KMS-11 (cell line): Measurements from ENCODE around the gene MAGI2.

Experiments used
- H2AFZ ChIP-seq: fragments of 200-600 bp; sonication (generic); 2 replicates; pipeline ENCODE4 v1.6.1; 2016; ENCODE audit warnings: antibody characterized with exemption, mixed run types, low read depth
- H3K27ac ChIP-seq: fragments of 200-600 bp; sonication (generic); 2 replicates; pipeline ENCODE4 v1.6.1; 2016; ENCODE audit warnings: mild to moderate bottlenecking, mixed run types
- H3K27me3 ChIP-seq: fragments of 200-600 bp; sonication (generic); 2 replicates; pipeline ENCODE4 v1.6.1; 2017; ENCODE audit warnings: mild to moderate bottlenecking, low read depth, mixed run types, moderate library complexity; ENCODE audit not compliant: insufficient read depth
- H3K36me3 ChIP-seq: fragments of 200-600 bp; sonication (generic); 2 replicates; pipeline ENCODE4 v1.6.1; 2017; ENCODE audit warnings: mild to moderate bottlenecking, mixed run types; ENCODE audit not compliant: insufficient read depth
- H3K4me1 ChIP-seq: fragments of 200-600 bp; sonication (generic); 2 replicates; pipeline ENCODE4 v1.6.1; 2016; ENCODE audit warnings: mild to moderate bottlenecking, low read depth, mixed run types; ENCODE audit not compliant: poor library complexity, severe bottlenecking
- H3K4me2 ChIP-seq: fragments of 200-600 bp; sonication (generic); 2 replicates; pipeline ENCODE4 v1.7.0; 2016; ENCODE audit warnings: mild to moderate bottlenecking, mixed run types
- H3K4me3 ChIP-seq: fragments of 200-600 bp; sonication (generic); IDR thresholded peaks from 2 replicates; pipeline ENCODE4 v1.6.1; 2017; ENCODE audit warnings: low read depth, low read length, mixed read lengths; ENCODE audit not compliant: insufficient read depth
- H3K79me2 ChIP-seq: fragments of 200-600 bp; sonication (generic); 2 replicates; pipeline ENCODE4 v1.6.1; 2016; ENCODE audit warnings: low read depth, mixed run types; ENCODE audit not compliant: insufficient read depth
- H3K9ac ChIP-seq: fragments of 200-600 bp; sonication (generic); 2 replicates; pipeline ENCODE4 v1.6.1; 2016; ENCODE audit warnings: mild to moderate bottlenecking, mixed run types
- H4K20me1 ChIP-seq: fragments of 200-600 bp; sonication (generic); 2 replicates; pipeline ENCODE4 v1.6.1; 2016; ENCODE audit warnings: mild to moderate bottlenecking, mixed run types; ENCODE audit not compliant: insufficient read depth
- TF ChIP-seq, protein P1 (sequence below): fragments of 200-600 bp; sonication (generic); conservative IDR thresholded peaks from 2 replicates; pipeline ENCODE4 v1.6.1; 2017; ENCODE audit warnings: low read depth, mild to moderate bottlenecking, antibody characterized with exemption, low read length, moderate library complexity, mixed read lengths

The MAGI2 gene

DNA sequence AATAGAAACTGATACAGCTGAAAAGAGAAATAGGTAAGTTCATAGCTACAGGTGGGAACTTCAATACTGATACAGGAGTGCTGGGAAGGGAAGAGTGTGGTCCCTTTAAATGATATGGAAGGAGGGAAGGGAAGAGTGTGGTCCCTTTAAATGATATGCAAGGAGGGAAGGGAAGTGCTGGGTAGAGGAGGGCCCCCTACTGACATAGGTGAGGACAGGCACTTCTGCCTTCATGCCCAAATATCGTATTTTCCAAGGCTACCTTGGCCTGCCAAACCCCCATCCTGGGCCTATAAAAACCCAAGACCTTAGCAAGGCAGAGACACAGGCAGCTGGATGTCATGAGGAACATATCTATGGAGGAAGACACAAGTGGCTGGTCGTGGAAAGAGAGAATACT, 92.3 kb downstream of the MAGI2 start:
- H4K20me1 ChIP-seq: no peaks in the 10 kb centered on the region
- TF ChIP-seq, protein P1, sequence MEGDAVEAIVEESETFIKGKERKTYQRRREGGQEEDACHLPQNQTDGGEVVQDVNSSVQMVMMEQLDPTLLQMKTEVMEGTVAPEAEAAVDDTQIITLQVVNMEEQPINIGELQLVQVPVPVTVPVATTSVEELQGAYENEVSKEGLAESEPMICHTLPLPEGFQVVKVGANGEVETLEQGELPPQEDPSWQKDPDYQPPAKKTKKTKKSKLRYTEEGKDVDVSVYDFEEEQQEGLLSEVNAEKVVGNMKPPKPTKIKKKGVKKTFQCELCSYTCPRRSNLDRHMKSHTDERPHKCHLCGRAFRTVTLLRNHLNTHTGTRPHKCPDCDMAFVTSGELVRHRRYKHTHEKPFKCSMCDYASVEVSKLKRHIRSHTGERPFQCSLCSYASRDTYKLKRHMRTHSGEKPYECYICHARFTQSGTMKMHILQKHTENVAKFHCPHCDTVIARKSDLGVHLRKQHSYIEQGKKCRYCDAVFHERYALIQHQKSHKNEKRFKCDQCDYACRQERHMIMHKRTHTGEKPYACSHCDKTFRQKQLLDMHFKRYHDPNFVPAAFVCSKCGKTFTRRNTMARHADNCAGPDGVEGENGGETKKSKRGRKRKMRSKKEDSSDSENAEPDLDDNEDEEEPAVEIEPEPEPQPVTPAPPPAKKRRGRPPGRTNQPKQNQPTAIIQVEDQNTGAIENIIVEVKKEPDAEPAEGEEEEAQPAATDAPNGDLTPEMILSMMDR: no peak
- no peaks in the 10 kb centered on the region for H3K36me3 ChIP-seq
- H3K9ac ChIP-seq: no peak overlapping the region
- H3K27ac ChIP-seq: no peak overlapping the region
- no peak overlapping the region for H2AFZ ChIP-seq
- no peaks in the 10 kb centered on the region for H3K27me3 ChIP-seq
- no peak overlapping the region for H3K4me3 ChIP-seq
- H3K4me2 ChIP-seq: no peak overlapping the region
- no peaks in the 10 kb centered on the region for H3K79me2 ChIP-seq
- H3K4me1 ChIP-seq: no peaks in the 10 kb centered on the region

DNA sequence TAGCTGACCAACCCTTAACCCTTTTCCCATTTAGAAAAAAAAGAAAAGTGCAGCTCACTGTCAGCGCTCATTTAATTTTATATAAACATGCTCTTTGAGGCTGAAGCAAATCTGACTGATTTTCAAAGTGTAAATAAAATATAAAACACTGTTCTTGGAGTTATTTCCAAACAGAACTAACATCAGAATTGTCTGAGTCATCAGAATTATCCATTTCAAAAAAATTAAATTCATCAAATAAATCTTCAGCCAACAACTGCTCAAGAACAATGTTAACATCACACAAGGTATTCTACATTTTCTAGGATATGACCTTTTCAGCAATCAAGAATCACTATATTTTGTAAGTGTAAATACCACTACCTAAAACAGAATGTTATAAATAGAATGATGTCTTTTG, 93.6 kb downstream of the MAGI2 start:
- H3K4me1 ChIP-seq: no peaks in the 10 kb centered on the region

DNA sequence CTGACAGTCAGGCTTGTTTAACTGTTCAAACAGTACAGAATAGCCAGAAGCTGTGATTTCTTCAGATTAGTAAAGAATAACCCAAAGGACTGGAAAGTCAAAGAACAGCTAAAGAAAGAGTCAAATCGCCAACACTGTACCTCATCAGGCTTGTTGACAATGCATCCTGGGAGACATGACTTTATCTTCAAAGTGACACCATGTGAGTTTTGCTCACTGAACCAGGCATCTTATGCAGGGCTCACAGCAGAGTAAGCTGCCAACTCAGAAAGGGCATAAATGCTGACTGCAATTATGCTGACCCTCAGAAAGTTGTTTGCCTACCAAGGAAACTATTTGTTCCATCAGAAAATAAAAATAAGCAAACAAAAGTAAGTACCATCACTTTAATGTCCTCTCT, 96.4 kb downstream of the MAGI2 start:
- no peak overlapping the region for H3K27ac ChIP-seq
- no peaks in the 10 kb centered on the region for H3K4me1 ChIP-seq
- H3K36me3 ChIP-seq: no peaks in the 10 kb centered on the region
- H3K79me2 ChIP-seq: no peaks in the 10 kb centered on the region
- no peak overlapping the region for H3K9ac ChIP-seq
- no peak overlapping the region for H2AFZ ChIP-seq
- TF ChIP-seq, protein P1: no peak
- no peaks in the 10 kb centered on the region for H4K20me1 ChIP-seq
- no peaks in the 10 kb centered on the region for H3K27me3 ChIP-seq
- no peak overlapping the region for H3K4me3 ChIP-seq
- no peak overlapping the region for H3K4me2 ChIP-seq

More for the DNA sequence above, 93.6 kb downstream of the MAGI2 start:
- H3K27me3 ChIP-seq: no peaks in the 10 kb centered on the region
- H4K20me1 ChIP-seq: no peaks in the 10 kb centered on the region
- H3K4me3 ChIP-seq: no peak overlapping the region
- no peak overlapping the region for H2AFZ ChIP-seq
- no peak overlapping the region for H3K4me2 ChIP-seq
- TF ChIP-seq, protein P1: no peak
- H3K36me3 ChIP-seq: no peaks in the 10 kb centered on the region
- H3K79me2 ChIP-seq: no peaks in the 10 kb centered on the region
- no peak overlapping the region for H3K9ac ChIP-seq
- H3K27ac ChIP-seq: no peak overlapping the region

DNA sequence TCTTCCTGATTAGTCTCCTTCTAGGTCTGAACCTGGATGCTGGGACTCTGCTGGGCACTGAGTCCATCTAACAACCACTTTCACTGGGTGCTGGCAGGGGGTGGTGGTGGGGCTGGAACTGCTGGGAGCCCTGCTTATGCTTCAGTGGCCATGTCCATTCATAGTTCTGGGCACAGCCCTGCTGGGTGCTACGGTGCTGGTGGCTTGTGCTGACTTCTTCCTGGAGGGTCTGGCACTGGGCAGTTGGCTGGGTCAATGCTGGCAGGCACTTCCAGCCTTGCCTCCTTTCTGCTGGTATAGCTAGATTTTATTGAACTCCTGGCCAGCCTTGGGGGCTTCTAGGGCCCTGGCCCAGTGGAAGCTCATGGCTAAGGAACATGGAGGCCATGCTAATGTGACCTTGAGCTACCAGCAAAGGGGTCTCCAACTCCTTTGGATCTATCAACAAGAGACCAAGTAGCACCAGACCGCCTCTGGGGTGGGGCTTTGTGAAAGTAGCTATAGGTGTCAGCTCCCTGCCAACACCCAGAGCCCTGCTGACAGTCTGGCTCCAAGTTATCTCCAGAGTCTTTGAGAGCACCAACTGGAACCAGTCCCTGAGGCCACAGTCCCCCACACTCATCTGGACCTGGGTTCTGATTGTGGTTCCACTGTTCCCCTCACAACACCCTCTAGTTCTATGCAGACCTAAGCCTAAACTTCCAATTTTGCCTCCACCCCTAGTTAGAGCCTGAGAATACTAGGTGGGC, 99.6 kb downstream of the MAGI2 start:
- Histone ChIP-seq H3K4me3 (no peak overlapping the region), H3K4me1 (no peaks in the 10 kb centered on the region), H3K9ac (no peak overlapping the region), H3K79me2 (no peaks in the 10 kb centered on the region), H3K27me3 (no peaks in the 10 kb centered on the region), H3K27ac (no peak overlapping the region), H3K36me3 (no peaks in the 10 kb centered on the region), H4K20me1 (no peaks in the 10 kb centered on the region), H3K4me2 (no peak overlapping the region), H2AFZ (no peak overlapping the region)
- TF ChIP-seq, protein P1: no peak
